ENCODE results near the gene OR56B4.

- TF ChIP-seq CTCF (IDR thresholded peaks at IDR 0.05) (no peak), EP300 (IDR thresholded peaks at IDR 0.05) (no peak), POLR2A (IDR thresholded peaks at IDR 0.05) (no peak)
Observed at GRCh38 chr11:6095798-6096197, 11.7 kb upstream of the OR56B4 start.
